Glutamatergic neuron (in vitro differentiated cells): ENCODE data around the gene SLC9A8. TPM values are rescaled to one million over a fixed set of nuclear protein-coding genes. Genes with fewer than 3 reads are reported as not detected.

Experiments
- DNase-seq: peaks from one replicate; pipeline ENCODE4 v3.0.0; 2022
- H3K27ac Mint-ChIP-seq: one replicate; pipeline ENCODE4 v1.8.0; 2020; ENCODE audit warnings: mild to moderate bottlenecking, mixed read lengths, inconsistent platforms; ENCODE audit not compliant: unreplicated experiment
- H3K27me3 Mint-ChIP-seq: one replicate; pipeline ENCODE4 v1.8.0; 2020; ENCODE audit warnings: mild to moderate bottlenecking, moderate library complexity, mixed read lengths, inconsistent platforms; ENCODE audit not compliant: unreplicated experiment
- H3K36me3 Mint-ChIP-seq: one replicate; pipeline ENCODE4 v1.8.0; 2020; ENCODE audit warnings: mild to moderate bottlenecking, mixed read lengths, inconsistent platforms; ENCODE audit not compliant: unreplicated experiment
- H3K4me1 Mint-ChIP-seq: one replicate; pipeline ENCODE4 v1.8.0; 2020; ENCODE audit warnings: mild to moderate bottlenecking, low read depth, mixed read lengths, inconsistent platforms; ENCODE audit not compliant: unreplicated experiment
- H3K4me3 Mint-ChIP-seq: one replicate; pipeline ENCODE4 v1.8.0; 2020; ENCODE audit warnings: mild to moderate bottlenecking, mixed read lengths, inconsistent platforms; ENCODE audit not compliant: unreplicated experiment
- H3K9me3 Mint-ChIP-seq: one replicate; pipeline ENCODE4 v1.8.0; 2020; ENCODE audit warnings: mild to moderate bottlenecking, moderate library complexity, mixed read lengths, inconsistent platforms; ENCODE audit not compliant: unreplicated experiment
- total RNA-seq: library from RNA; stranded (reverse); fragmentation: NEBNext Ultra II Directional; extraction: Animal tissue kit (Norgen Biotek cat#: 25700); gene quantifications from one replicate; pipeline ENCODE4 v1.2.1, GENCODE V29; 2021; ENCODE audit not compliant: unreplicated experiment
- TF ChIP-seq, protein P1 (sequence below): fragments of 200-600 bp; sonication (generic); IDR thresholded peaks from one replicate; pipeline ENCODE4 v1.5.0; 2021; ENCODE audit not compliant: partially characterized antibody, unreplicated experiment

The SLC9A8 gene
- total RNA-seq, 1 donor from 2014 or later: 10.6 TPM

DNA sequence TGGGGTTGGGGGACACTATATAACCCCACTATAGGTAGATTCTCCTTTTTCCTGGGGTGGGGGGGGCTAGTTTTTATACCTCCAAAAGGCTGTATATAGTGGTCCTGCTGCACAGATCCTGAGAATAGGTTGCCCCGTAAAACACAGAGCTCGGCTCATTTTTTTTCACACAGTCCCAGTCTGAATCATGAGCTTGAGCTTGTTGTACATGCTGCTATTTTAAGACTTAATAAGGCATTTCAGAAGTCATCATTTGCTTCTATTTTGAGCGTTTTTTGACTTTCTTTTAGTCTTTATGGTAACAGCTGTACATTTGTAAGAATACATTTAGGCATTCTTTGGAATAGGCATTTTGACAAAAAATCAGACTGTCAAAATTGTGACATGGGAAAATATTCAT, 30.5 kb downstream of the SLC9A8 start:
- Mint-ChIP-seq H3K4me3 (no peak overlapping the region), H3K36me3 (no peaks in the 10 kb centered on the region), H3K27me3 (peaks cover 2% of the 10 kb centered on the region), H3K27ac (no peak overlapping the region), H3K4me1 (no peaks in the 10 kb centered on the region), H3K9me3 (peaks cover 3% of the 10 kb centered on the region)
- DNase-seq: no peak
- TF ChIP-seq, protein P1, sequence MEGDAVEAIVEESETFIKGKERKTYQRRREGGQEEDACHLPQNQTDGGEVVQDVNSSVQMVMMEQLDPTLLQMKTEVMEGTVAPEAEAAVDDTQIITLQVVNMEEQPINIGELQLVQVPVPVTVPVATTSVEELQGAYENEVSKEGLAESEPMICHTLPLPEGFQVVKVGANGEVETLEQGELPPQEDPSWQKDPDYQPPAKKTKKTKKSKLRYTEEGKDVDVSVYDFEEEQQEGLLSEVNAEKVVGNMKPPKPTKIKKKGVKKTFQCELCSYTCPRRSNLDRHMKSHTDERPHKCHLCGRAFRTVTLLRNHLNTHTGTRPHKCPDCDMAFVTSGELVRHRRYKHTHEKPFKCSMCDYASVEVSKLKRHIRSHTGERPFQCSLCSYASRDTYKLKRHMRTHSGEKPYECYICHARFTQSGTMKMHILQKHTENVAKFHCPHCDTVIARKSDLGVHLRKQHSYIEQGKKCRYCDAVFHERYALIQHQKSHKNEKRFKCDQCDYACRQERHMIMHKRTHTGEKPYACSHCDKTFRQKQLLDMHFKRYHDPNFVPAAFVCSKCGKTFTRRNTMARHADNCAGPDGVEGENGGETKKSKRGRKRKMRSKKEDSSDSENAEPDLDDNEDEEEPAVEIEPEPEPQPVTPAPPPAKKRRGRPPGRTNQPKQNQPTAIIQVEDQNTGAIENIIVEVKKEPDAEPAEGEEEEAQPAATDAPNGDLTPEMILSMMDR: no peak

GRCh38 chr20:49843770-49844380, 31.2 kb downstream of the SLC9A8 start:
- Mint-ChIP-seq H3K9me3 (peaks cover 3% of the 10 kb centered on the region), H3K4me3 (no peak overlapping the region), H3K27me3 (peaks cover 2% of the 10 kb centered on the region), H3K4me1 (no peaks in the 10 kb centered on the region), H3K36me3 (no peaks in the 10 kb centered on the region), H3K27ac (no peak overlapping the region)
- TF ChIP-seq, protein P1: no peak
- no peak for DNase-seq

- DNase-seq: no peak
- Mint-ChIP-seq H3K27ac (no peak overlapping the region), H3K4me3 (no peak overlapping the region), H3K4me1 (no peaks in the 10 kb centered on the region), H3K36me3 (no peaks in the 10 kb centered on the region), H3K9me3 (peaks cover 3% of the 10 kb centered on the region), H3K27me3 (peaks cover 2% of the 10 kb centered on the region)
- TF ChIP-seq, protein P1: no peak
These were observed 32.4 kb downstream of the SLC9A8 start for GRCh38 chr20:49845060-49845459.

GRCh38 chr20:49846206-49846807, 33.7 kb downstream of the SLC9A8 start:
- DNase-seq: no peak
- Mint-ChIP-seq H3K27ac (no peak overlapping the region), H3K4me3 (no peak overlapping the region), H3K9me3 (peaks cover 3% of the 10 kb centered on the region), H3K4me1 (peaks cover 1% of the 10 kb centered on the region), H3K27me3 (peaks cover 2% of the 10 kb centered on the region), H3K36me3 (no peaks in the 10 kb centered on the region)
- TF ChIP-seq, protein P1: peak; percentile 71

DNA sequence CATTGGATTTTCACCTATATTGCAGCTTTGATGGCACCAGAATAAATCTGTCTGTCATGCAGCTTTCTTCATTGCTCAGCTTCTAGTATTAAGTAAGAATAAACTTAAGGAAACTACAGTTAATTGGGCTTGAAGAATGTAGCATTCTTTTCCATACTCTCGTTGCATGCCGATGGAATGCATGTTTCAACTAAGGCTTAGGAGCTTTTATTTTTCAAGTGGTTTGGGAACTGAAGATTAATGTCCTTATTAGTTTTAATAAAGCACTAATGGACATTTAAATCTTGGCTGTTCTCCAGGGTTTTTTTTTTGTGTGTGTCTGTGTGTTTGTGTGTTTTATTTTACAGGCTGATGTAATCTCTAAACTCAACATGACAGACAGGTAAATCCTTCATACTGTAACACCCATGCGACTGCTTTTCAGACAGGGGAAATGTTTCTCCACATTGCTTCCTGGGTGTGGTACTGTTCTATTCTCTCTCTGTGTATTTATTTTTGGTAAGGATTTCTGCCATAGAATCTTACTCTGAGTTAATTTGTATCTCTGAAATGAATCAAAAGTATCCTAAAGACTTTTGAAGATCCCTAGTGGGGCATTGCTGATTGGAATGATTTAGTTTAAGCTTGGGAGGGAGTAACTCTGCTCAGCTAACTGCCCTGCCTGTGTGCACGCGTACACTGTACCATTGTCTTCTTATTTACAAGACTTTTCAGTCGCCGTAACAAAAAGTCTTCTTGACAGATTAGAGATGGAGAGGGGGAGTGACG, 38.0 kb downstream of the SLC9A8 start:
- H3K4me3 Mint-ChIP-seq: no peak overlapping the region
- no peak for DNase-seq
- H3K36me3 Mint-ChIP-seq: no peaks in the 10 kb centered on the region
- H3K4me1 Mint-ChIP-seq: peaks cover 13% of the 10 kb centered on the region
- peaks cover 1% of the 10 kb centered on the region for H3K9me3 Mint-ChIP-seq
- H3K27me3 Mint-ChIP-seq: peaks cover 1% of the 10 kb centered on the region
- no peak overlapping the region for H3K27ac Mint-ChIP-seq
- TF ChIP-seq, protein P1: no peak
